ENCODE measurements around the gene MELTF.

The MELTF gene

GRCh38 chr3:196965112-196965803, 64.4 kb downstream of the MELTF start:
- ChIA-PET POLR2A (no interaction called here), CTCF (interaction anchor here (0.8 kb wide), 1 partner anchor 65 kb away, joined by 4 read pairs; the partner anchor contains the start of gene MELTF)
- DNase-seq (ENCODE audit: low read depth, low spot score), result no peak
- H3K4me3 ChIP-seq (ENCODE audit: low read depth, low read length), result no peak overlapping the region
- no peak for TF ChIP-seq CTCF (IDR thresholded peaks at IDR 0.05; ENCODE audit: insufficient read depth, low read length, missing control alignments)

- ChIA-PET POLR2A (no interaction called here), CTCF (no interaction called here)
- no peak for DNase-seq (ENCODE audit: low read depth, low spot score)
- H3K4me3 ChIP-seq (ENCODE audit: low read depth, low read length), result no peak overlapping the region
- TF ChIP-seq CTCF (IDR thresholded peaks at IDR 0.05; ENCODE audit: insufficient read depth, low read length, missing control alignments), result no peak
These were observed 66.0 kb downstream of the MELTF start for GRCh38 chr3:196963631-196963953.

GRCh38 chr3:196962930-196963630, 66.5 kb downstream of the MELTF start:
- no peak overlapping the region for H3K4me3 ChIP-seq (ENCODE audit: low read depth, low read length)
- TF ChIP-seq CTCF (IDR thresholded peaks at IDR 0.05; ENCODE audit: insufficient read depth, low read length, missing control alignments), result no peak
- DNase-seq (ENCODE audit: low read depth, low spot score), result no peak
- ChIA-PET CTCF (no interaction called here), POLR2A (no interaction called here)

- no peak overlapping the region for H3K4me3 ChIP-seq (ENCODE audit: low read depth, low read length)
- ChIA-PET POLR2A (no interaction called here), CTCF (no interaction called here)
- no peak for TF ChIP-seq CTCF (IDR thresholded peaks at IDR 0.05; ENCODE audit: insufficient read depth, low read length, missing control alignments)
- DNase-seq (ENCODE audit: low read depth, low spot score), result no peak
These were observed 67.3 kb downstream of the MELTF start for GRCh38 chr3:196962108-196962929.

- H3K4me3 ChIP-seq (ENCODE audit: low read depth, low read length), result no peak overlapping the region
- CTCF ChIA-PET, result interaction anchor here (3.1 to 4.3 kb wide), 2 partner anchors 13 to 16 kb away, joined by 14 read pairs; partner anchors contain the start of gene NCBP2
- no peak for DNase-seq (ENCODE audit: low read depth, low spot score)
- POLR2A ChIA-PET, result interaction anchor here (0.8 kb wide), 1 partner anchor 13 kb away, joined by 3 read pairs; no protein-coding TSS in a partner anchor
- TF ChIP-seq CTCF (IDR thresholded peaks at IDR 0.05; ENCODE audit: insufficient read depth, low read length, missing control alignments), result no peak
These were observed 74.8 kb downstream of the MELTF start for GRCh38 chr3:196954832-196955231.
